ENCODE measurements around the gene MRPL39.

DNA sequence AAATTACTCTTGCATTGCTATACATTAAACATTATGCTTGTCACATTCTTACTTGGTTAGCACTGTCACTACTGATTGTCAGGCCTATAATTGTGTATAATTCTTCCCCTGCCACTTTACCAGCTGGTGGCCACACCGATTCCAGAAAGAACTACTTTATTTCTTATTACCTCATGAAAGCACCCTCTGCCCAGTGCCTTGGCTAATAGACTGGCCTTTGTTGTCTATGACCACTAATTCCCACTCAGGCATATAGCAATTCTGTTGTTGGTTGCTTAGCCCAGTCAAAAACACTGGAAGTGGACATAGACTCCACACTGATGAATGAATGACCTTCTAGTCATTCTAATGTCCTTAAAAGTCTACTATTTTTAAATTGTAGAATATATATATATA is 35.6 kb downstream of the MRPL39 start:
- TF ChIP-seq, protein P1, sequence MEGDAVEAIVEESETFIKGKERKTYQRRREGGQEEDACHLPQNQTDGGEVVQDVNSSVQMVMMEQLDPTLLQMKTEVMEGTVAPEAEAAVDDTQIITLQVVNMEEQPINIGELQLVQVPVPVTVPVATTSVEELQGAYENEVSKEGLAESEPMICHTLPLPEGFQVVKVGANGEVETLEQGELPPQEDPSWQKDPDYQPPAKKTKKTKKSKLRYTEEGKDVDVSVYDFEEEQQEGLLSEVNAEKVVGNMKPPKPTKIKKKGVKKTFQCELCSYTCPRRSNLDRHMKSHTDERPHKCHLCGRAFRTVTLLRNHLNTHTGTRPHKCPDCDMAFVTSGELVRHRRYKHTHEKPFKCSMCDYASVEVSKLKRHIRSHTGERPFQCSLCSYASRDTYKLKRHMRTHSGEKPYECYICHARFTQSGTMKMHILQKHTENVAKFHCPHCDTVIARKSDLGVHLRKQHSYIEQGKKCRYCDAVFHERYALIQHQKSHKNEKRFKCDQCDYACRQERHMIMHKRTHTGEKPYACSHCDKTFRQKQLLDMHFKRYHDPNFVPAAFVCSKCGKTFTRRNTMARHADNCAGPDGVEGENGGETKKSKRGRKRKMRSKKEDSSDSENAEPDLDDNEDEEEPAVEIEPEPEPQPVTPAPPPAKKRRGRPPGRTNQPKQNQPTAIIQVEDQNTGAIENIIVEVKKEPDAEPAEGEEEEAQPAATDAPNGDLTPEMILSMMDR (IDR thresholded peaks at IDR 0.05) = no peak
- TF ChIP-seq ZFX (IDR thresholded peaks at IDR 0.05; ENCODE audit: borderline replicate concordance) = no peak
